ENCODE results near the gene RAB1A.
A peak's percentile ranks its signal among the peaks of the same experiment; 100 is the strongest.
"Not testable (repeated sequence)": the region's sequence is repeated elsewhere in the genome, so short reads cannot be mapped to it uniquely, and the experiment has no call there.

RAB1A gene

GRCh38 chr2:65129826-65130663 lies at the start of gene RAB1A:
TSS of gene RAB1A (minus strand) at chr2:65130106. CDS start at chr2:65129915, 191 bp downstream.
- DNase-seq (ENCODE audit: low read depth, low spot score) = peak; percentile 99

GRCh38 chr2:65177751-65178442 lies 48.0 kb upstream of the RAB1A start:
- DNase-seq (ENCODE audit: low read depth, low spot score) = no peak

- DNase-seq (ENCODE audit: low read depth, low spot score) = no peak
These were observed 46.1 kb upstream of the RAB1A start for GRCh38 chr2:65175894-65176530.

- not testable (repeated sequence) for DNase-seq (ENCODE audit: low read depth, low spot score)
These were observed 44.1 kb upstream of the RAB1A start for GRCh38 chr2:65174031-65174430.

- DNase-seq (ENCODE audit: low read depth, low spot score) = no peak
These were observed 43.3 kb upstream of the RAB1A start for GRCh38 chr2:65172994-65173790.

GRCh38 chr2:65170611-65171477 lies 40.9 kb upstream of the RAB1A start:
- DNase-seq (ENCODE audit: low read depth, low spot score) = not testable (repeated sequence)

- no peak for DNase-seq (ENCODE audit: low read depth, low spot score)
These were observed 39.8 kb upstream of the RAB1A start for GRCh38 chr2:65169760-65170136.

GRCh38 chr2:65165558-65165957 lies 35.7 kb upstream of the RAB1A start:
- DNase-seq (ENCODE audit: low read depth, low spot score) = no peak

- no peak for DNase-seq (ENCODE audit: low read depth, low spot score)
These were observed 34.6 kb upstream of the RAB1A start for GRCh38 chr2:65164426-65164891.

- DNase-seq (ENCODE audit: low read depth, low spot score) = no peak
These were observed 31.7 kb upstream of the RAB1A start for GRCh38 chr2:65161551-65162100.

- DNase-seq (ENCODE audit: low read depth, low spot score) = no peak
These were observed 30.0 kb upstream of the RAB1A start for GRCh38 chr2:65159906-65160305.

- DNase-seq (ENCODE audit: low read depth, low spot score) = no peak
These were observed 29.4 kb upstream of the RAB1A start for GRCh38 chr2:65159261-65159660.

GRCh38 chr2:65158557-65158956 lies 28.7 kb upstream of the RAB1A start:
- DNase-seq (ENCODE audit: low read depth, low spot score) = no peak

- DNase-seq (ENCODE audit: low read depth, low spot score) = not testable (repeated sequence)
These were observed 27.9 kb upstream of the RAB1A start for GRCh38 chr2:65157856-65158255.

GRCh38 chr2:65156041-65156440 lies 26.1 kb upstream of the RAB1A start:
- DNase-seq (ENCODE audit: low read depth, low spot score) = no peak

- DNase-seq (ENCODE audit: low read depth, low spot score) = no peak
These were observed 23.6 kb upstream of the RAB1A start for GRCh38 chr2:65153515-65153914.

GRCh38 chr2:65146078-65146477 lies 16.2 kb upstream of the RAB1A start:
- no peak for DNase-seq (ENCODE audit: low read depth, low spot score)

- no peak for DNase-seq (ENCODE audit: low read depth, low spot score)
These were observed 14.7 kb upstream of the RAB1A start for GRCh38 chr2:65144571-65144970.

- DNase-seq (ENCODE audit: low read depth, low spot score) = no peak
These were observed 12.6 kb upstream of the RAB1A start for GRCh38 chr2:65142515-65142914.

- no peak for DNase-seq (ENCODE audit: low read depth, low spot score)
These were observed 7.4 kb upstream of the RAB1A start for GRCh38 chr2:65137197-65137775.
